ENCODE data around the gene XRCC1. TPM values are rescaled to one million over a fixed set of nuclear protein-coding genes. Genes with fewer than 3 reads are reported as not detected.

Gene XRCC1
- total and polyA plus RNA-seq, 11 donors = 11.2 to 21.3 (median 16.6) TPM

GRCh38 chr19:43619262-43620060, 44.1 kb upstream of the XRCC1 start, which contains the start of gene ZNF428:
ZNF428 (minus strand) TSS chr19:43619629; CDS start chr19:43614304, 5,325 bp downstream.
- 0% methylated on average over 42 to 81 of the region's 81 CpGs for WGBS, 4 donors
- Histone ChIP-seq H3K9me3 (no peaks in the 10 kb centered on the region), H3K36me3 (no peaks in the 10 kb centered on the region), H3K4me3 (peak within 1 kb of the TSS; percentile 48 to 98 (median 76)), H3K4me1 (peaks cover 0 to 23% (median 13%) of the 10 kb centered on the region in 12 donors), H3K27me3 (no peaks in the 10 kb centered on the region), H3K27ac (peak within 1 kb of the TSS; percentile 87 to 99 (median 96))
- intact Hi-C loops (cut with DNase I) = loop anchor here in 2 of 10 donors (1.0 to 2.0 kb wide), 2 partner anchors 23 to 49 kb away; partner anchors contain the start of genes IRGQ (in 1 of the 2) and ZNF576 (in 1 of the 2)
- DNase-seq (peak; percentile 86 to 94 (median 91)), ATAC-seq (peak; percentile 86 to 96 (median 94))
- TF ChIP-seq POLR2A (IDR thresholded peaks at IDR 0.05) = peak in 1 of 2 donors; percentile 77
- TF ChIP-seq, protein P1, sequence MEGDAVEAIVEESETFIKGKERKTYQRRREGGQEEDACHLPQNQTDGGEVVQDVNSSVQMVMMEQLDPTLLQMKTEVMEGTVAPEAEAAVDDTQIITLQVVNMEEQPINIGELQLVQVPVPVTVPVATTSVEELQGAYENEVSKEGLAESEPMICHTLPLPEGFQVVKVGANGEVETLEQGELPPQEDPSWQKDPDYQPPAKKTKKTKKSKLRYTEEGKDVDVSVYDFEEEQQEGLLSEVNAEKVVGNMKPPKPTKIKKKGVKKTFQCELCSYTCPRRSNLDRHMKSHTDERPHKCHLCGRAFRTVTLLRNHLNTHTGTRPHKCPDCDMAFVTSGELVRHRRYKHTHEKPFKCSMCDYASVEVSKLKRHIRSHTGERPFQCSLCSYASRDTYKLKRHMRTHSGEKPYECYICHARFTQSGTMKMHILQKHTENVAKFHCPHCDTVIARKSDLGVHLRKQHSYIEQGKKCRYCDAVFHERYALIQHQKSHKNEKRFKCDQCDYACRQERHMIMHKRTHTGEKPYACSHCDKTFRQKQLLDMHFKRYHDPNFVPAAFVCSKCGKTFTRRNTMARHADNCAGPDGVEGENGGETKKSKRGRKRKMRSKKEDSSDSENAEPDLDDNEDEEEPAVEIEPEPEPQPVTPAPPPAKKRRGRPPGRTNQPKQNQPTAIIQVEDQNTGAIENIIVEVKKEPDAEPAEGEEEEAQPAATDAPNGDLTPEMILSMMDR (IDR thresholded peaks at IDR 0.05) = peak in 2 of 12 donors; percentile 9

- H3K27ac ChIP-seq = peak overlapping the region; percentile 87 to 99 (median 96)
- peak overlapping the region; percentile 48 to 98 (median 76) for H3K4me3 ChIP-seq
- ATAC-seq (peak; percentile 21 to 51 (median 39)), DNase-seq (peak in 1 of 5 donors; percentile 55)
- intact Hi-C loops (cut with DNase I) = loop anchor here in 2 of 10 donors (1.0 to 2.0 kb wide), 2 partner anchors 23 to 50 kb away; partner anchors contain the start of genes IRGQ (in 1 of the 2) and ZNF576 (in 1 of the 2)
- H3K4me1 ChIP-seq = peaks cover 0 to 23% (median 13%) of the 10 kb centered on the region in 12 donors
- peaks cover 0 to 4% (median 0%) of the 10 kb centered on the region in 9 donors for H3K36me3 ChIP-seq
- 0 to 2% (median 1%) methylated on average over 11 to 14 of the region's 14 CpGs for WGBS, 4 donors
- TF ChIP-seq, protein P1 (IDR thresholded peaks at IDR 0.05) = no peak
- no peak for TF ChIP-seq POLR2A (IDR thresholded peaks at IDR 0.05)
- H3K9me3 ChIP-seq = no peaks in the 10 kb centered on the region
- H3K27me3 ChIP-seq = no peaks in the 10 kb centered on the region
Observed at GRCh38 chr19:43618921-43619261, 43.6 kb upstream of the XRCC1 start.

DNA sequence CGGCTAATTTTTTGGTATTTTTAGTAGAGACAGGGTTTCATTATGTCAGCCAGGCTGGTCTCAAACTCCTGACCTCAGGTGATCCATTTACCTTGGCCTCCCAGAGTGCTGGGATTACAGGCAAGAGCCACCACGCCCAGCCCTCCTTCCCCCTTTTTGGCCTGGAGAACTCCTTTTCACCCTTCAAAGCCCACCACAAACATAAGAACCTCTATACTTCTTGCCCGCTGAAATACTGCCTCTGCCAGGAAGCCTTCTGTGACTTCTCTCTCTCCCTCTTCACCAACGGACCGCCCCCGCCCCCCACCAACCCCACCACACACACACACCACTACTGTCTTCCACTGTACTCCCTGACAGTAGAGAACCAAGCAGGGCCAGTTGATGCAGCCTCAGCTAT, 41.6 kb upstream of the XRCC1 start:
- Histone ChIP-seq H3K4me3 (no peak overlapping the region), H3K9me3 (no peaks in the 10 kb centered on the region), H3K27ac (no peak overlapping the region), H3K36me3 (peaks cover 0 to 23% (median 16%) of the 10 kb centered on the region in 9 donors), H3K27me3 (no peaks in the 10 kb centered on the region), H3K4me1 (peaks cover 0 to 23% (median 13%) of the 10 kb centered on the region in 12 donors)
- TF ChIP-seq POLR2A (IDR thresholded peaks at IDR 0.05) = no peak
- TF ChIP-seq, protein P1 (IDR thresholded peaks at IDR 0.05) = no peak
- intact Hi-C loops (cut with DNase I) = no loop called here
- 88 to 93% (median 91%) methylated on average over 6 of the region's 6 CpGs for WGBS, 4 donors
- DNase-seq (no peak), ATAC-seq (no peak)

GRCh38 chr19:43616306-43616705, 41.0 kb upstream of the XRCC1 start:
- ATAC-seq (no peak), DNase-seq (no peak)
- H3K27me3 ChIP-seq = no peaks in the 10 kb centered on the region
- no peak overlapping the region for H3K4me3 ChIP-seq
- H3K36me3 ChIP-seq = peaks cover 0 to 30% (median 16%) of the 10 kb centered on the region in 9 donors
- H3K9me3 ChIP-seq = no peaks in the 10 kb centered on the region
- TF ChIP-seq, protein P1 (IDR thresholded peaks at IDR 0.05) = no peak
- no peak for TF ChIP-seq POLR2A (IDR thresholded peaks at IDR 0.05)
- peaks cover 0 to 23% (median 13%) of the 10 kb centered on the region in 12 donors for H3K4me1 ChIP-seq
- 33 to 62% (median 57%) methylated on average over 1 of the region's 1 CpG for WGBS, 4 donors
- H3K27ac ChIP-seq = no peak overlapping the region
- intact Hi-C loops (cut with DNase I) = no loop called here

Data from heart left ventricle (tissue), 16 donors.